Epithelial cell of esophagus (primary cell): ENCODE results near the gene ISOC1.

Experiments used
- DNase-seq: peaks from one replicate; pipeline ENCODE4 v3.0.0; 2010; ENCODE audit warnings: low read depth
- H3K4me3 ChIP-seq: 2 replicates; pipeline ENCODE4 v1.5.1; 2011; ENCODE audit warnings: mild to moderate bottlenecking, low read length, control low read depth
- CTCF ChIP-seq: IDR thresholded peaks from 2 replicates; pipeline ENCODE4 v1.5.1; 2011; ENCODE audit warnings: low read depth, mild to moderate bottlenecking, low read length, control low read depth, inconsistent platforms; ENCODE audit not compliant: insufficient read depth; ENCODE audit errors: missing control alignments

Gene ISOC1

GRCh38 chr5:129112295-129112694, 17.7 kb downstream of the ISOC1 start:
- H3K4me3 ChIP-seq, result no peak overlapping the region
- DNase-seq, result peak; percentile 43
- no peak for TF ChIP-seq CTCF

GRCh38 chr5:129113867-129114266, 19.3 kb downstream of the ISOC1 start:
- no peak for DNase-seq
- H3K4me3 ChIP-seq, result no peak overlapping the region
- TF ChIP-seq CTCF, result no peak

- DNase-seq, result no peak
- no peak overlapping the region for H3K4me3 ChIP-seq
- TF ChIP-seq CTCF, result no peak
Measured at GRCh38 chr5:129114539-129115193, 20.1 kb downstream of the ISOC1 start.

GRCh38 chr5:129115680-129116079, 21.1 kb downstream of the ISOC1 start:
- TF ChIP-seq CTCF, result no peak
- DNase-seq, result no peak
- H3K4me3 ChIP-seq, result no peak overlapping the region

GRCh38 chr5:129116797-129117196, 22.2 kb downstream of the ISOC1 start:
- TF ChIP-seq CTCF, result no peak
- no peak for DNase-seq

GRCh38 chr5:129118405-129118804, 23.9 kb downstream of the ISOC1 start:
- TF ChIP-seq CTCF, result no peak
- no peak for DNase-seq
- no peak overlapping the region for H3K4me3 ChIP-seq

More at GRCh38 chr5:129116797-129117196, 22.2 kb downstream of the ISOC1 start:
- no peak overlapping the region for H3K4me3 ChIP-seq

- peak; percentile 69 for DNase-seq
- no peak for TF ChIP-seq CTCF
- H3K4me3 ChIP-seq, result no peak overlapping the region
Measured at GRCh38 chr5:129118826-129119225, 24.3 kb downstream of the ISOC1 start.
